ENCODE measurements around the gene PRKCB. TPM values are rescaled to one million over a fixed set of nuclear protein-coding genes. Genes with fewer than 3 reads are reported as not detected.

The PRKCB gene
- total and polyA plus RNA-seq, 2 donors (not counting 1 experiment from before 2014, with no cell fraction given), result 0.01 TPM; not detected in 1

DNA sequence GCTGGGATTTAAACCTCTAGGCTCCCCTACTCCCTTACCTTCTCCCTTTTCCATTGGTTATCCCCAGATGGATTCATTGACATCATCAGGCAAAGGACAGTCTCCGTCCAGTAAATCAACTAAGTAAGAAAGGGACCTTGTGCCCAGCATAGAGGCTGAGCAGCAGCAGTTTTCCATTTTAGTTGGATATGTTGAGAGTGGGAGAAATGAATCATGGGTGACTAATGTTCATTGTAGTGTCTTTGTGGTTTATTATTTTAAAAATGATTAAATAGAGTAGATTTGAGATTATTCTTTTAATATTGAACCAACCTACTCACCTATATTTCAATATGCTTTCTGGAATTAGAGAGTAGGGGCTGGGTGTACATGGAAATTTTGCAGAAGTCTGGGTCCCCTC, 321.0 kb downstream of the PRKCB start:
- Histone ChIP-seq H3K36me3 (ENCODE audit: control insufficient read depth, insufficient read depth, low read length) (no peaks in the 10 kb centered on the region), H3K4me3 (replicated peaks in 1 of 4; ENCODE audit: control extremely low read depth in 1 of 4, insufficient read depth in 1 of 4, low read depth in 3 of 4, low read length in 4 of 4) (no peak overlapping the region), H2AFZ (ENCODE audit: low read length) (no peak overlapping the region), H3K4me1 (ENCODE audit: control insufficient read depth, extremely low read depth, insufficient read depth, low read length) (no peaks in the 10 kb centered on the region), H3K9ac (ENCODE audit: insufficient read depth, low read length) (no peak overlapping the region), H3K79me2 (ENCODE audit: control insufficient read depth, insufficient read depth, low read length) (no peaks in the 10 kb centered on the region), H3K27me3 (ENCODE audit: control insufficient read depth, insufficient read depth, low read length) (no peaks in the 10 kb centered on the region), H3K9me3 (ENCODE audit: control insufficient read depth, insufficient read depth, low read depth, low read length) (no peaks in the 10 kb centered on the region), H3K27ac (ENCODE audit: insufficient read depth, low read length) (no peak overlapping the region), H4K20me1 (ENCODE audit: control insufficient read depth, extremely low read depth, insufficient read depth, low read length) (no peaks in the 10 kb centered on the region), H3K4me2 (ENCODE audit: extremely low read depth, insufficient read depth, low read length) (no peak overlapping the region)
- DNase-seq (ENCODE audit: low read depth in 2 of 2), result peak in 1 of 2 donors; percentile 36
- no peak for TF ChIP-seq EZH2 (IDR thresholded peaks at IDR 0.05; ENCODE audit: low read length, missing control alignments)
- TF ChIP-seq, protein P1, sequence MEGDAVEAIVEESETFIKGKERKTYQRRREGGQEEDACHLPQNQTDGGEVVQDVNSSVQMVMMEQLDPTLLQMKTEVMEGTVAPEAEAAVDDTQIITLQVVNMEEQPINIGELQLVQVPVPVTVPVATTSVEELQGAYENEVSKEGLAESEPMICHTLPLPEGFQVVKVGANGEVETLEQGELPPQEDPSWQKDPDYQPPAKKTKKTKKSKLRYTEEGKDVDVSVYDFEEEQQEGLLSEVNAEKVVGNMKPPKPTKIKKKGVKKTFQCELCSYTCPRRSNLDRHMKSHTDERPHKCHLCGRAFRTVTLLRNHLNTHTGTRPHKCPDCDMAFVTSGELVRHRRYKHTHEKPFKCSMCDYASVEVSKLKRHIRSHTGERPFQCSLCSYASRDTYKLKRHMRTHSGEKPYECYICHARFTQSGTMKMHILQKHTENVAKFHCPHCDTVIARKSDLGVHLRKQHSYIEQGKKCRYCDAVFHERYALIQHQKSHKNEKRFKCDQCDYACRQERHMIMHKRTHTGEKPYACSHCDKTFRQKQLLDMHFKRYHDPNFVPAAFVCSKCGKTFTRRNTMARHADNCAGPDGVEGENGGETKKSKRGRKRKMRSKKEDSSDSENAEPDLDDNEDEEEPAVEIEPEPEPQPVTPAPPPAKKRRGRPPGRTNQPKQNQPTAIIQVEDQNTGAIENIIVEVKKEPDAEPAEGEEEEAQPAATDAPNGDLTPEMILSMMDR (conservative IDR thresholded peaks at IDR 0.05 in 1 of 2, IDR thresholded peaks at IDR 0.05 in 1 of 2; ENCODE audit: low read depth in 1 of 2, low read length in 2 of 2), result no peak

DNA sequence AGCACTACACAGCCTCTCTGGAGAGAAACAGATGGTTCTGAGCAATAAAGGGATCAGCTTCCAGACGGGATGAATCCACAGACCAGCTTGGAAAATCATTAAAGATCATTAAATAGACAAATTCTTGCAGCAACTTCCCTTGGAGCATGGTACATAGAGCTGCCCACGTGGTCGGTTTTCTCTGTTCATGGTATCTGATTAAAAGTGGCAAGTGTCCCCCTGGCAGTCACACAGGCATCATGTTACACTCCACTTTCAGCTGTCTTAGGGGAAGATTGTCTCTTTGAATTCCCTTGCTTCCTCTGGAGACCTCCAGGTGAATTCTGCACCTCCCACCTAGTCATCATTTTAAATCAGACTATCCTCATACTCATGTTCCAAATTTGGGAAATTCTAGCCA, 328.2 kb downstream of the PRKCB start:
- Histone ChIP-seq H3K4me3 (replicated peaks in 1 of 4; ENCODE audit: control extremely low read depth in 1 of 4, insufficient read depth in 1 of 4, low read depth in 3 of 4, low read length in 4 of 4) (no peak overlapping the region), H3K79me2 (ENCODE audit: control insufficient read depth, insufficient read depth, low read length) (no peaks in the 10 kb centered on the region), H3K27me3 (ENCODE audit: control insufficient read depth, insufficient read depth, low read length) (no peaks in the 10 kb centered on the region), H3K9ac (ENCODE audit: insufficient read depth, low read length) (no peak overlapping the region), H3K27ac (ENCODE audit: insufficient read depth, low read length) (no peak overlapping the region), H3K4me2 (ENCODE audit: extremely low read depth, insufficient read depth, low read length) (no peak overlapping the region), H3K36me3 (ENCODE audit: control insufficient read depth, insufficient read depth, low read length) (no peaks in the 10 kb centered on the region), H2AFZ (ENCODE audit: low read length) (no peak overlapping the region), H4K20me1 (ENCODE audit: control insufficient read depth, extremely low read depth, insufficient read depth, low read length) (no peaks in the 10 kb centered on the region), H3K9me3 (ENCODE audit: control insufficient read depth, insufficient read depth, low read depth, low read length) (no peaks in the 10 kb centered on the region), H3K4me1 (ENCODE audit: control insufficient read depth, extremely low read depth, insufficient read depth, low read length) (no peaks in the 10 kb centered on the region)
- no peak for TF ChIP-seq EZH2 (IDR thresholded peaks at IDR 0.05; ENCODE audit: low read length, missing control alignments)
- TF ChIP-seq, protein P1 (conservative IDR thresholded peaks at IDR 0.05 in 1 of 2, IDR thresholded peaks at IDR 0.05 in 1 of 2; ENCODE audit: low read depth in 1 of 2, low read length in 2 of 2), result no peak
- no peak for DNase-seq (ENCODE audit: low read depth in 2 of 2)

DNA sequence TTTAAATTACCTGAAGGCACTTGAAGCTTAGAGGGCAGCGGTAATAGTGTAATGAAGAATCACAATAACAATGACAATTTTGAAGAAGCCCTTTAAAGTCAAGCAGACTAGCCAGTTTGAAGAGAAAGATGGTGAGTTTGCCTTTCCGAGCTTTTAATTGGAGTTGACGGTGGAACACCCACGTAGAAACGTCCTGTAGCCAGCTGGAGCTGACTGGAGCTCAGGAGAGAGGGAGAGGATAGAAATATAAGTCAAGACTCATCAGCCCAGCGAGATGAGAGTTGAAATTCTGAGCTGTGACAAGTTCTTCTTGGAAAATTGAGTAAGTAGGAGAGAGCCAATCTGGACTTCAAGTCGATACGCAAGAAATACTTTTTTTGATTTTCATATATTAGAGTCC, 328.6 kb downstream of the PRKCB start:
- H3K27ac ChIP-seq (ENCODE audit: insufficient read depth, low read length), result no peak overlapping the region
- no peaks in the 10 kb centered on the region for H4K20me1 ChIP-seq (ENCODE audit: control insufficient read depth, extremely low read depth, insufficient read depth, low read length)

More for the DNA sequence above, 328.6 kb downstream of the PRKCB start:
- Histone ChIP-seq H3K27me3 (ENCODE audit: control insufficient read depth, insufficient read depth, low read length) (no peaks in the 10 kb centered on the region), H3K4me3 (replicated peaks in 1 of 4; ENCODE audit: control extremely low read depth in 1 of 4, insufficient read depth in 1 of 4, low read depth in 3 of 4, low read length in 4 of 4) (no peak overlapping the region), H3K4me1 (ENCODE audit: control insufficient read depth, extremely low read depth, insufficient read depth, low read length) (no peaks in the 10 kb centered on the region), H3K79me2 (ENCODE audit: control insufficient read depth, insufficient read depth, low read length) (no peaks in the 10 kb centered on the region), H3K9me3 (ENCODE audit: control insufficient read depth, insufficient read depth, low read depth, low read length) (no peaks in the 10 kb centered on the region), H3K4me2 (ENCODE audit: extremely low read depth, insufficient read depth, low read length) (no peak overlapping the region), H3K9ac (ENCODE audit: insufficient read depth, low read length) (no peak overlapping the region), H3K36me3 (ENCODE audit: control insufficient read depth, insufficient read depth, low read length) (no peaks in the 10 kb centered on the region), H2AFZ (ENCODE audit: low read length) (no peak overlapping the region)
- DNase-seq (ENCODE audit: low read depth in 2 of 2), result no peak
- TF ChIP-seq, protein P1 (conservative IDR thresholded peaks at IDR 0.05 in 1 of 2, IDR thresholded peaks at IDR 0.05 in 1 of 2; ENCODE audit: low read depth in 1 of 2, low read length in 2 of 2), result no peak
- TF ChIP-seq EZH2 (IDR thresholded peaks at IDR 0.05; ENCODE audit: low read length, missing control alignments), result no peak
